GM18870 (cell line): ENCODE results near the gene SLC38A5.
"Not testable (repeated sequence)": the region's sequence is repeated elsewhere in the genome, so short reads cannot be mapped to it uniquely, and the experiment has no call there.

ENCODE experiments used
- ATAC-seq: cut with Tn5 transposase; IDR thresholded peaks from one replicate; pipeline ENCODE4 v1.9.1; 2021; ENCODE audit warnings: moderate library complexity; ENCODE audit not compliant: unreplicated experiment

SLC38A5 gene

GRCh38 chrX:48470833-48471118, 716 bp upstream of the SLC38A5 start:
- no peak for ATAC-seq

- ATAC-seq = no peak
Measured at GRCh38 chrX:48468693-48469691, 1.1 kb downstream of the SLC38A5 start.

- no peak for ATAC-seq
Measured at GRCh38 chrX:48468247-48468671, 1.8 kb downstream of the SLC38A5 start.

GRCh38 chrX:48467281-48467761, 2.7 kb downstream of the SLC38A5 start:
- no peak for ATAC-seq

GRCh38 chrX:48466696-48467095, 3.4 kb downstream of the SLC38A5 start:
- no peak for ATAC-seq

- no peak for ATAC-seq
Measured at GRCh38 chrX:48465336-48465933, 4.6 kb downstream of the SLC38A5 start.

- ATAC-seq = no peak
Measured at GRCh38 chrX:48461830-48462229, 8.2 kb downstream of the SLC38A5 start.

GRCh38 chrX:48460606-48461005, 9.5 kb downstream of the SLC38A5 start:
- ATAC-seq = no peak

GRCh38 chrX:48460031-48460430, 10.0 kb downstream of the SLC38A5 start:
- no peak for ATAC-seq

- no peak for ATAC-seq
Measured at GRCh38 chrX:48459483-48459882, 10.6 kb downstream of the SLC38A5 start.

GRCh38 chrX:48458711-48459110, 11.3 kb downstream of the SLC38A5 start:
- no peak for ATAC-seq

- no peak for ATAC-seq
Measured at GRCh38 chrX:48456628-48457331, 13.3 kb downstream of the SLC38A5 start.

- no peak for ATAC-seq
Measured at GRCh38 chrX:48451708-48452107, 18.4 kb downstream of the SLC38A5 start.

GRCh38 chrX:48450076-48450475, 20.0 kb downstream of the SLC38A5 start:
- no peak for ATAC-seq

GRCh38 chrX:48447201-48447600, 22.9 kb downstream of the SLC38A5 start:
- ATAC-seq = not testable (repeated sequence)

- not testable (repeated sequence) for ATAC-seq
Measured at GRCh38 chrX:48433713-48434112, 36.3 kb downstream of the SLC38A5 start.

GRCh38 chrX:48430166-48430565, 39.9 kb downstream of the SLC38A5 start:
- ATAC-seq = not testable (repeated sequence)

GRCh38 chrX:48429606-48430005, 40.5 kb downstream of the SLC38A5 start:
- ATAC-seq = not testable (repeated sequence)

GRCh38 chrX:48427027-48427716, 42.9 kb downstream of the SLC38A5 start:
- not testable (repeated sequence) for ATAC-seq

GRCh38 chrX:48411860-48412259, 58.2 kb downstream of the SLC38A5 start, which contains the start of gene SSX4B:
Gene SSX4B (minus strand): TSS chrX:48411960. CDS start chrX:48411372, 588 bp downstream.
- ATAC-seq = not testable (repeated sequence)
